GM19023 (cell line): Measurements from ENCODE around the gene TLCD5.
A peak's percentile ranks its signal among the peaks of the same experiment; 100 is the strongest.

Experiments used
- ATAC-seq: cut with Tn5 transposase; IDR thresholded peaks from one replicate; pipeline ENCODE4 v1.9.1; 2021; ENCODE audit warnings: mild to moderate bottlenecking, moderate library complexity; ENCODE audit not compliant: unreplicated experiment

The TLCD5 gene

GRCh38 chr11:120324932-120325810 lies at the start of gene TLCD5:
Gene TLCD5, plus strand, starts transcription at chr11:120325299. Its CDS starts 2,143 bp downstream, at chr11:120327442.
- ATAC-seq: peak; percentile 77

GRCh38 chr11:120279502-120279901 lies 45.6 kb upstream of the TLCD5 start:
- ATAC-seq: no peak

GRCh38 chr11:120280600-120281051 lies 44.5 kb upstream of the TLCD5 start:
- ATAC-seq: no peak

- no peak for ATAC-seq
These were observed 43.8 kb upstream of the TLCD5 start for GRCh38 chr11:120281143-120281795.

- no peak for ATAC-seq
These were observed 42.0 kb upstream of the TLCD5 start for GRCh38 chr11:120283124-120283523.

GRCh38 chr11:120284272-120284671 lies 40.8 kb upstream of the TLCD5 start:
- no peak for ATAC-seq

- ATAC-seq: no peak
These were observed 39.8 kb upstream of the TLCD5 start for GRCh38 chr11:120285256-120285655.

- ATAC-seq: no peak
These were observed 37.1 kb upstream of the TLCD5 start for GRCh38 chr11:120288021-120288420.

- no peak for ATAC-seq
These were observed 35.7 kb upstream of the TLCD5 start for GRCh38 chr11:120289426-120289825.

GRCh38 chr11:120290956-120291355 lies 34.1 kb upstream of the TLCD5 start:
- ATAC-seq: no peak

- no peak for ATAC-seq
These were observed 31.9 kb upstream of the TLCD5 start for GRCh38 chr11:120293038-120293800.

GRCh38 chr11:120294096-120294495 lies 31.0 kb upstream of the TLCD5 start:
- ATAC-seq: no peak

GRCh38 chr11:120295099-120295498 lies 30.0 kb upstream of the TLCD5 start:
- no peak for ATAC-seq

- no peak for ATAC-seq
These were observed 28.5 kb upstream of the TLCD5 start for GRCh38 chr11:120296554-120296953.

- no peak for ATAC-seq
These were observed 26.6 kb upstream of the TLCD5 start for GRCh38 chr11:120298461-120298860.

GRCh38 chr11:120302001-120302805 lies 22.9 kb upstream of the TLCD5 start:
- no peak for ATAC-seq

- peak; percentile 79 for ATAC-seq
These were observed 22.0 kb upstream of the TLCD5 start for GRCh38 chr11:120303004-120303637.

GRCh38 chr11:120304526-120304925 lies 20.6 kb upstream of the TLCD5 start:
- ATAC-seq: no peak

GRCh38 chr11:120305286-120305685 lies 19.8 kb upstream of the TLCD5 start:
- no peak for ATAC-seq
